WERI-Rb-1 (cell line): ENCODE data around the gene TBXAS1.
A peak's percentile ranks its signal among the peaks of the same experiment; 100 is the strongest.

Source experiments
- DNase-seq: peaks from one replicate; pipeline ENCODE4 v3.0.0-alpha.2; 2020
- H3K27ac ChIP-seq: fragments of 250-450 bp; sonication (Bioruptor Pico); 2 replicates; pipeline ENCODE4 v1.5.1; 2020; ENCODE audit warnings: mild to moderate bottlenecking, moderate library complexity
- H3K27me3 ChIP-seq: fragments of 250-450 bp; sonication (Bioruptor Pico); 2 replicates; pipeline ENCODE4 v1.5.1; 2021; ENCODE audit warnings: mild to moderate bottlenecking, low read depth, moderate library complexity; ENCODE audit not compliant: insufficient read depth, severe bottlenecking
- H3K36me3 ChIP-seq: fragments of 250-450 bp; sonication (Bioruptor Pico); 2 replicates; pipeline ENCODE4 v1.5.1; 2020; ENCODE audit warnings: mild to moderate bottlenecking, moderate library complexity
- H3K4me3 ChIP-seq: 2 replicates; pipeline ENCODE4 v1.5.1; 2011; ENCODE audit warnings: low read depth, mild to moderate bottlenecking, control low read depth, low read length
- H3K9me3 ChIP-seq: fragments of 250-450 bp; sonication (Bioruptor Pico); 2 replicates; pipeline ENCODE4 v1.5.1; 2021; ENCODE audit warnings: mild to moderate bottlenecking, moderate library complexity; ENCODE audit not compliant: severe bottlenecking
- CTCF ChIP-seq: IDR thresholded peaks from 2 replicates; pipeline ENCODE4 v1.5.1; 2011; ENCODE audit warnings: low read depth, mild to moderate bottlenecking, control low read depth, inconsistent platforms, low read length

TBXAS1 gene

GRCh38 chr7:139870380-139870779 lies 41.3 kb downstream of the TBXAS1 start:
- H3K4me3 ChIP-seq, result no peak overlapping the region
- TF ChIP-seq CTCF, result no peak
- H3K9me3 ChIP-seq, result peaks cover 2% of the 10 kb centered on the region
- H3K27ac ChIP-seq, result peak overlapping the region; percentile 84
- H3K27me3 ChIP-seq, result no peaks in the 10 kb centered on the region
- no peak for DNase-seq
- H3K36me3 ChIP-seq, result no peaks in the 10 kb centered on the region

GRCh38 chr7:139871331-139871730 lies 42.3 kb downstream of the TBXAS1 start:
- DNase-seq, result no peak
- Histone ChIP-seq H3K9me3 (peaks cover 2% of the 10 kb centered on the region), H3K36me3 (no peaks in the 10 kb centered on the region), H3K4me3 (peak overlapping the region; percentile 4), H3K27me3 (no peaks in the 10 kb centered on the region), H3K27ac (peak overlapping the region; percentile 84)
- no peak for TF ChIP-seq CTCF

GRCh38 chr7:139871820-139872219 lies 42.8 kb downstream of the TBXAS1 start:
- Histone ChIP-seq H3K27ac (peak overlapping the region; percentile 84), H3K9me3 (peaks cover 2% of the 10 kb centered on the region), H3K36me3 (no peaks in the 10 kb centered on the region), H3K4me3 (peak overlapping the region; percentile 4), H3K27me3 (no peaks in the 10 kb centered on the region)
- DNase-seq, result no peak
- TF ChIP-seq CTCF, result no peak

- H3K4me3 ChIP-seq, result no peak overlapping the region
- H3K9me3 ChIP-seq, result no peaks in the 10 kb centered on the region
- no peak for DNase-seq
- no peak overlapping the region for H3K27ac ChIP-seq
- TF ChIP-seq CTCF, result no peak
- H3K27me3 ChIP-seq, result no peaks in the 10 kb centered on the region
- no peaks in the 10 kb centered on the region for H3K36me3 ChIP-seq
These were observed 44.7 kb downstream of the TBXAS1 start for GRCh38 chr7:139873593-139874301.

GRCh38 chr7:139874302-139874629 lies 45.2 kb downstream of the TBXAS1 start:
- Histone ChIP-seq H3K4me3 (no peak overlapping the region), H3K27ac (no peak overlapping the region), H3K9me3 (no peaks in the 10 kb centered on the region), H3K36me3 (no peaks in the 10 kb centered on the region), H3K27me3 (no peaks in the 10 kb centered on the region)
- TF ChIP-seq CTCF, result no peak
- DNase-seq, result no peak

DNA sequence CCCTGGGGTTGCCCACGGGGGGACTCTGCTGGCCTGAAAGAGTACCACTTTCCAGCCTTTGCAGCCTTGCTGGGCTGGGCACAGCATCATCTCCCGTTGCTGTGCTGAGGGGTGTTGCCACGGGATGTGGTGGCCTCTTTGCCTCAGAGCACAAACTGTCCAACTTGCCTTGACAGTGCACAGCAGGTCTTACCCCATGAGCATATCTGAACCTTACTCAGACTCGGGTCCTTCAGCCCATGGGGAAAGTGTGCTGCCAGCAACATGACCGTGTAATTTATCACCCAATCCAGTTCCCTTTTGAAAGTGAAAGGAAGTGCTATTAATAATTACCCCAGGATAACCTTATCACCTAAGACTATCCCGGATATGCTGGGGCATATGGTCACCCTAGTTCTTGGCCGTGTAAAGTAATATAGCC lies 46.8 kb downstream of the TBXAS1 start:
- no peak for TF ChIP-seq CTCF
- no peaks in the 10 kb centered on the region for H3K27me3 ChIP-seq
- H3K4me3 ChIP-seq, result no peak overlapping the region
- no peaks in the 10 kb centered on the region for H3K36me3 ChIP-seq
- no peak overlapping the region for H3K27ac ChIP-seq
- H3K9me3 ChIP-seq, result no peaks in the 10 kb centered on the region
- no peak for DNase-seq
